ENCODE results near the gene SLC12A5. TPM values are rescaled to one million over a fixed set of nuclear protein-coding genes. Genes with fewer than 3 reads are reported as not detected.
"Not testable (repeated sequence)": the region's sequence is repeated elsewhere in the genome, so short reads cannot be mapped to it uniquely, and the experiment has no call there.

SLC12A5 gene
- total RNA-seq, 1 donor from 2014 or later = 2.1 TPM

DNA sequence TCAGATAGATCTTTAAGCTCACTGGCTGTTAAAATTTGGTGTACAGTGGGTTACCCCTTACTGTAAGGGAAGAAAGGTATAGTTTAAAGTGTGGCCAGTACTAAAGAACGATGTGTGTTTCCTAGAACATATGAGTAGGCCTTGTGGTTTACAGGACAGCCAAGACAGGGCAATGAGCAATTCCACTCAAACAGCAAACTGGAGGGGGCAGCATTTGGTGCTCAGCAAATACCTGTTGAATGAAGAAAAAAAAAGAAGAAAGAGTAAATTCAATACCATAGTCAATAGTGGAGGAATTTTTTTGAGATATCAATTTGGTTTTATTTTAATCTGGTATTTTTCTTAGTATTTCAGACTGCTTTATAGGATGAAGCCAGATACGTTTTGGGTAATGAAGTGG, 64.5 kb downstream of the SLC12A5 start:
- DNase-seq (ENCODE audit: low spot score) = no peak
- peaks cover 13% of the 10 kb centered on the region for H3K4me1 Mint-ChIP-seq (ENCODE audit: low read depth)
- TF ChIP-seq, protein P1, sequence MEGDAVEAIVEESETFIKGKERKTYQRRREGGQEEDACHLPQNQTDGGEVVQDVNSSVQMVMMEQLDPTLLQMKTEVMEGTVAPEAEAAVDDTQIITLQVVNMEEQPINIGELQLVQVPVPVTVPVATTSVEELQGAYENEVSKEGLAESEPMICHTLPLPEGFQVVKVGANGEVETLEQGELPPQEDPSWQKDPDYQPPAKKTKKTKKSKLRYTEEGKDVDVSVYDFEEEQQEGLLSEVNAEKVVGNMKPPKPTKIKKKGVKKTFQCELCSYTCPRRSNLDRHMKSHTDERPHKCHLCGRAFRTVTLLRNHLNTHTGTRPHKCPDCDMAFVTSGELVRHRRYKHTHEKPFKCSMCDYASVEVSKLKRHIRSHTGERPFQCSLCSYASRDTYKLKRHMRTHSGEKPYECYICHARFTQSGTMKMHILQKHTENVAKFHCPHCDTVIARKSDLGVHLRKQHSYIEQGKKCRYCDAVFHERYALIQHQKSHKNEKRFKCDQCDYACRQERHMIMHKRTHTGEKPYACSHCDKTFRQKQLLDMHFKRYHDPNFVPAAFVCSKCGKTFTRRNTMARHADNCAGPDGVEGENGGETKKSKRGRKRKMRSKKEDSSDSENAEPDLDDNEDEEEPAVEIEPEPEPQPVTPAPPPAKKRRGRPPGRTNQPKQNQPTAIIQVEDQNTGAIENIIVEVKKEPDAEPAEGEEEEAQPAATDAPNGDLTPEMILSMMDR (IDR thresholded peaks at IDR 0.05) = no peak
- H3K9me3 Mint-ChIP-seq (ENCODE audit: low read depth) = peaks cover 2% of the 10 kb centered on the region
- H3K27me3 Mint-ChIP-seq (ENCODE audit: low read depth) = peaks cover 20% of the 10 kb centered on the region
- H3K27ac Mint-ChIP-seq (ENCODE audit: unreplicated experiment) = no peak overlapping the region
- H3K4me3 Mint-ChIP-seq (ENCODE audit: unreplicated experiment) = no peak overlapping the region
- H3K36me3 Mint-ChIP-seq (ENCODE audit: low read depth) = no peaks in the 10 kb centered on the region

DNA sequence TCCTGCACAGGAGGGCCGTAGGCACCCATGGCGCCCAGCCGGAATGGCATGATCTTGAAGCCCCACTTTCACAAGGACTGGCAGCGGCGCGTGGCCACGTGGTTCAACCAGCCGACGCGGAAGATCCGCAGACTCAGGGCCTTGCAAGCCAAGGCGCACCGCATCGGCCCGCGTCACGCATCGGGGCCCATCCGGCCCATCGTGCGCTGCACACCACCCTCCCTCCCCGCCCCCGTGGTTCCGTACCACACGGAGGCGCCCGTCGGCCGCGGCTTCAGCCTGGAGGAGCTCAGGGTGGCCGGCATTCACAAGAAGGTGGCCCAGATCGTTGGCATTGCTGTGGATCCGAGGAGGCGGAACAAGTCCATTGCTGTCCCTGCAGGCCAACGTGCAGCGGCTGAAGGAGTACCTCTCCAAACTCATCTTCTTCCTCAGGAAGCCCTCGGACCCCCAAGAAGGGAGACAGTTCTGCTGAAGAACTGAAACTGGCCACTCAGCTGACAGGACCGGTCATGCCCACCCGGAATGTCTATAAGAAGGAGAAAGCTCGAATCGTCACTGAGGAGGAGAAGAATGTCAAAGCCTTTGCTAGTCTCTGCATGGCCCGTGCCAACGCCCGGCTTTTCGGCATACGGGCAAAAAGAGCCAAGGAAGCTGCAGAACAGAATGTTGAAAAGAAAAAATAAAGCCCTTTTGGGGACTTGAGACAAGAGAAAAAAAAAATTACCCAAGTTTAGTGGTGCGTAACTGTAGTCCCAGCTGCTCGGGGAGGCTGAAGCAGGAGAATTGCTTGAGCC, 70.7 kb downstream of the SLC12A5 start:
- Mint-ChIP-seq H3K36me3 (ENCODE audit: low read depth) (peaks cover 2% of the 10 kb centered on the region), H3K9me3 (ENCODE audit: low read depth) (peaks cover 6% of the 10 kb centered on the region), H3K27me3 (ENCODE audit: low read depth) (peaks cover 56% of the 10 kb centered on the region), H3K4me1 (ENCODE audit: low read depth) (no peaks in the 10 kb centered on the region), H3K27ac (ENCODE audit: unreplicated experiment) (no peak overlapping the region), H3K4me3 (ENCODE audit: unreplicated experiment) (no peak overlapping the region)
- no peak for DNase-seq (ENCODE audit: low spot score)
- TF ChIP-seq, protein P1 (IDR thresholded peaks at IDR 0.05) = no peak

DNA sequence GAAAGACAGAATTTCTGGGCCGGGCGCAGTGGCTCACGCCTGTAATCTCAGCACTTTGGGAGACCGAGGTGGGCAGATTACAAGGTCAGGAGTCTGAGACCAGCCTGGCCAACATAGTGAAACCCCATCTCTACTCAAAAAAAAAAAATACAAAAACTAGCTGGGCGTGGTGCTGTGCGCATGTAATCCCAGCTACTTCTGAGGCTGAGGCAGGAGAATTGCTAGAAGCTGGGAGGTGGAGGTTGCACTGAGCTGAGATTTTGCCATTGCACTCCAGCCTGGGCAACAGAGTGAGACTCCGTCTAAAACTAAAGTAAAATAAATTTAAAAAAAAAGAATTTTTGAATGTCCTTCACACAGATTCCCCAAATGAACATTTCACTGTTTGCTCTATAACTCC, 71.4 kb downstream of the SLC12A5 start:
- H3K27ac Mint-ChIP-seq (ENCODE audit: unreplicated experiment); H3K4me3 Mint-ChIP-seq (ENCODE audit: unreplicated experiment); H3K4me1 Mint-ChIP-seq (ENCODE audit: low read depth); H3K9me3 Mint-ChIP-seq (ENCODE audit: low read depth); DNase-seq (ENCODE audit: low spot score); H3K36me3 Mint-ChIP-seq (ENCODE audit: low read depth): not testable (repeated sequence)
- peaks cover 59% of the 10 kb centered on the region for H3K27me3 Mint-ChIP-seq (ENCODE audit: low read depth)

DNA sequence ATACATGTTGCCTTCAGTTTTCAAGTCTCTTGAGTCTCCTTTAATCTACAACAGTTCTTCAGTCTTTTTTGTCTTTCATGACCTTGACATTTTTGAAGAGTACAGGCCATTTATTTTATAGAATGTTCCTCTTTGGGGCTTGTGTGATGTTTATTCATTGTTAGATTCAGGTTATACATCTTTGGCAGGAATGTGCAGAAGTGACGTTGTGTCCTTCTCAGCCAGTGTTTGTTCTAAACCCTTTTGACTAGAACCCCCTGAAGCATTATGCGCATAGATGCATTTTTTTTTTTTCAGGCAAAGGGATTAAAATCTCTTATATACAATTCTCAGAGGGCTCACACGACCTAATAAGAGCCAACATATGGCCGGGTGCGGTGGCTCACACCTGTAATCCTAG, 72.0 kb downstream of the SLC12A5 start:
- Mint-ChIP-seq H3K36me3 (ENCODE audit: low read depth) (peaks cover 2% of the 10 kb centered on the region), H3K4me1 (ENCODE audit: low read depth) (no peaks in the 10 kb centered on the region), H3K27me3 (ENCODE audit: low read depth) (peaks cover 56% of the 10 kb centered on the region), H3K27ac (ENCODE audit: unreplicated experiment) (no peak overlapping the region), H3K9me3 (ENCODE audit: low read depth) (peaks cover 6% of the 10 kb centered on the region), H3K4me3 (ENCODE audit: unreplicated experiment) (no peak overlapping the region)
- TF ChIP-seq, protein P1 (IDR thresholded peaks at IDR 0.05) = no peak
- no peak for DNase-seq (ENCODE audit: low spot score)

DNA sequence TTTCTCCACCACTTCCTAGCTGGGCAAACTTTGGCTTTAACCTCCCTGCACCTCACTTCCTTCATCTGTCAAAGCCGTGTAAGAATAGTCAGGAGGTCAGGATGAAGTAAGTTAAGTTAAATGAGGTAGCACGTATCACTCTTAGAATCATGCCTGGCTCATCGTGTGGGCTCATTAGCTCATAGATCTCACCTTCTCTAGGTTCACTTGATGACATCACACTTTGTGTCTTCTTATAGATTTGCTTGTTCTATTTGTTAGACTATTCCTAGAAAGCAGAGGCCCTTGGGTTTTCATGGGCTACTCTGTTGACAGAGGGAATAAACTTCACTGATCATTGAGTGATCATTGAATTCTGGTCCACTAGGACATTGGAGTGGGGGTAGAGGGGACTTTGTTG, 72.9 kb downstream of the SLC12A5 start:
- peaks cover 2% of the 10 kb centered on the region for H3K36me3 Mint-ChIP-seq (ENCODE audit: low read depth)
- no peak for DNase-seq (ENCODE audit: low spot score)
- no peak overlapping the region for H3K4me3 Mint-ChIP-seq (ENCODE audit: unreplicated experiment)
- no peak overlapping the region for H3K27ac Mint-ChIP-seq (ENCODE audit: unreplicated experiment)
- peaks cover 6% of the 10 kb centered on the region for H3K9me3 Mint-ChIP-seq (ENCODE audit: low read depth)
- TF ChIP-seq, protein P1 (IDR thresholded peaks at IDR 0.05) = no peak
- no peaks in the 10 kb centered on the region for H3K4me1 Mint-ChIP-seq (ENCODE audit: low read depth)
- H3K27me3 Mint-ChIP-seq (ENCODE audit: low read depth) = peaks cover 53% of the 10 kb centered on the region

DNA sequence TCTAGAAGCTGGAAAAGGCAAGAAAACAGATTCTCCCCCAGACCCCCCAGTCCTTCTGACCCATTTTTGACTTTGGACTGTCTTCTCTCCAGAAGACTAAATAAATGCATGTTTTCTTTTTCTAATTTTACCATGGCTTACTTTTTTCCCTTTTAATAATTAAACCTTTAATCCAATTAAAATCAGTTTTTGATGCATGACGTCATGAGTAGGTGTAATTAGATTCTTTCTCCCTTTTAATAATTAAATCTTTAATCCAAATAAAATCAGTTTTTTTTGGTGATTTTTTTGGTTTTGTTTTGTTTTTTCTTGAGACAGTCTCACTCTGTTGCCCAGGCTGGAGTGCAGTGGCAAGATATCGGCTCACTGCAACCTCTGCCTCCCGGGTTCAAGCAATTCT, 73.9 kb downstream of the SLC12A5 start:
- Mint-ChIP-seq H3K27ac (ENCODE audit: unreplicated experiment) (no peak overlapping the region), H3K36me3 (ENCODE audit: low read depth) (peaks cover 2% of the 10 kb centered on the region), H3K4me1 (ENCODE audit: low read depth) (no peaks in the 10 kb centered on the region), H3K9me3 (ENCODE audit: low read depth) (peaks cover 6% of the 10 kb centered on the region), H3K27me3 (ENCODE audit: low read depth) (peaks cover 58% of the 10 kb centered on the region), H3K4me3 (ENCODE audit: unreplicated experiment) (no peak overlapping the region)
- TF ChIP-seq, protein P1 (IDR thresholded peaks at IDR 0.05) = no peak
- no peak for DNase-seq (ENCODE audit: low spot score)

All from chondrocyte (in vitro differentiated cells).